Trophoblast cell (in vitro differentiated cells and primary cell): ENCODE data around the gene FTSJ3.
"Not testable (repeated sequence)": the region's sequence is repeated elsewhere in the genome, so short reads cannot be mapped to it uniquely, and the experiment has no call there.

Experiments used
- DNase-seq, 2 donors: peaks; one replicate each; pipeline ENCODE4 v3.0.0-alpha.2; 2016
- H2AFZ ChIP-seq: 2 replicates; pipeline ENCODE4 v1.6.1; 2013; ENCODE audit warnings: low read length, moderate library complexity, mild to moderate bottlenecking; ENCODE audit not compliant: insufficient read depth, poor library complexity
- H2AK5ac ChIP-seq: 2 replicates; pipeline ENCODE4 v1.6.1; 2013; ENCODE audit warnings: mild to moderate bottlenecking, low read length
- H2BK120ac ChIP-seq: 2 replicates; pipeline ENCODE4 v1.6.1; 2013; ENCODE audit warnings: low read length, mild to moderate bottlenecking, moderate library complexity; ENCODE audit not compliant: insufficient read depth, poor library complexity
- H2BK12ac ChIP-seq: 2 replicates; pipeline ENCODE4 v1.6.1; 2013; ENCODE audit warnings: mild to moderate bottlenecking, low read length, moderate library complexity
- H2BK5ac ChIP-seq: 2 replicates; pipeline ENCODE4 v1.6.1; 2013; ENCODE audit warnings: low read length, low read depth, moderate library complexity, mild to moderate bottlenecking; ENCODE audit not compliant: poor library complexity
- H3K14ac ChIP-seq: 2 replicates; pipeline ENCODE4 v1.6.1; 2013; ENCODE audit warnings: mild to moderate bottlenecking, low read length
- H3K18ac ChIP-seq: 2 replicates; pipeline ENCODE4 v1.6.1; 2013; ENCODE audit warnings: mild to moderate bottlenecking, low read length
- H3K23ac ChIP-seq: 2 replicates; pipeline ENCODE4 v1.6.1; 2013; ENCODE audit warnings: low read length
- H3K27ac ChIP-seq: 2 replicates; pipeline ENCODE4 v1.5.1; 2013; ENCODE audit warnings: low read depth, mild to moderate bottlenecking, inconsistent platforms, low read length, moderate library complexity
- H3K27me3 ChIP-seq: 2 replicates; pipeline ENCODE4 v1.6.1; 2013; ENCODE audit warnings: inconsistent platforms, mild to moderate bottlenecking, low read length, moderate library complexity; ENCODE audit not compliant: insufficient read depth
- H3K36me3 ChIP-seq, 2 experiments: 1 replicate in 1 of 2; 2 replicates in 1 of 2; pipeline ENCODE4 v1.6.1; 2013; ENCODE audit warnings: low read length in 2 of 2, mild to moderate bottlenecking in 2 of 2, moderate library complexity in 1 of 2; ENCODE audit not compliant: insufficient read depth in 2 of 2, control insufficient read depth in 1 of 2
- H3K4ac ChIP-seq: 2 replicates; pipeline ENCODE4 v1.6.1; 2013; ENCODE audit warnings: low read depth, mild to moderate bottlenecking, low read length, moderate library complexity
- H3K4me1 ChIP-seq, 2 experiments: 1 replicate in 1 of 2; 2 replicates in 1 of 2; pipeline ENCODE4 v1.6.1; 2013; ENCODE audit warnings: low read length in 2 of 2, mild to moderate bottlenecking in 2 of 2, moderate library complexity in 1 of 2; ENCODE audit not compliant: insufficient read depth in 2 of 2, control insufficient read depth in 1 of 2
- H3K4me2 ChIP-seq: 2 replicates; pipeline ENCODE4 v1.6.1; 2013; ENCODE audit warnings: inconsistent platforms, mild to moderate bottlenecking, low read length, moderate library complexity
- H3K4me3 ChIP-seq: 2 replicates; pipeline ENCODE4 v1.5.1; 2013; ENCODE audit warnings: mild to moderate bottlenecking, low read depth, low read length, inconsistent platforms
- H3K79me1 ChIP-seq: one replicate; pipeline ENCODE4 v1.6.1; 2013; ENCODE audit warnings: low read length
- H3K79me2 ChIP-seq: 2 replicates; pipeline ENCODE4 v1.6.1; 2013; ENCODE audit warnings: low read length, mild to moderate bottlenecking; ENCODE audit not compliant: control insufficient read depth, insufficient read depth, poor library complexity
- H3K9ac ChIP-seq: 2 replicates; pipeline ENCODE4 v1.6.1; 2013; ENCODE audit warnings: mild to moderate bottlenecking, low read length
- H3K9me3 ChIP-seq: 2 replicates; pipeline ENCODE4 v1.6.1; 2013; ENCODE audit warnings: low read depth, mild to moderate bottlenecking, control low read depth, inconsistent platforms, low read length; ENCODE audit not compliant: insufficient read depth
- H4K12ac ChIP-seq: 2 replicates; pipeline ENCODE4 v1.6.1; 2013; ENCODE audit warnings: low read depth, mild to moderate bottlenecking, low read length, moderate library complexity
- H4K8ac ChIP-seq: 2 replicates; pipeline ENCODE4 v1.6.1; 2013; ENCODE audit warnings: low read depth, mild to moderate bottlenecking, low read length, moderate library complexity
- H4K91ac ChIP-seq: one replicate; pipeline ENCODE4 v1.6.1; 2013; ENCODE audit warnings: low read depth, mild to moderate bottlenecking, low read length, moderate library complexity
- WGBS: extraction: QIAGEN DNeasy Blood & Tissue Kit; methylation state at CpG from one replicate; pipeline ENCODE4 v1.1.7; 2013; ENCODE audit warnings: missing lambda C conversion rate; ENCODE audit not compliant: insufficient read length, insufficient coverage; ENCODE audit errors: extremely low coverage; 5-methylcytosine and 5-hydroxymethylcytosine counted together

FTSJ3 gene

GRCh38 chr17:63859257-63859656 lies 31.8 kb upstream of the FTSJ3 start:
- Histone ChIP-seq H3K4me3 (no peak overlapping the region), H2BK12ac (no peak overlapping the region), H3K79me1 (no peaks in the 10 kb centered on the region), H3K4me1 (no peaks in the 10 kb centered on the region), H3K14ac (no peak overlapping the region), H3K4ac (no peak overlapping the region), H3K9me3 (no peaks in the 10 kb centered on the region), H3K27ac (no peak overlapping the region), H2BK5ac (no peak overlapping the region), H4K12ac (no peak overlapping the region), H3K27me3 (no peaks in the 10 kb centered on the region), H2AFZ (no peak overlapping the region), H3K4me2 (no peak overlapping the region), H3K9ac (no peak overlapping the region), H4K91ac (no peak overlapping the region), H3K79me2 (no peaks in the 10 kb centered on the region), H4K8ac (no peak overlapping the region), H2AK5ac (no peak overlapping the region), H3K18ac (no peak overlapping the region), H2BK120ac (no peak overlapping the region), H3K23ac (no peak overlapping the region), H3K36me3 (no peaks in the 10 kb centered on the region)
- no CpG with 5 or more reads among the region's 3 CpGs for WGBS
- DNase-seq: no peak

DNA sequence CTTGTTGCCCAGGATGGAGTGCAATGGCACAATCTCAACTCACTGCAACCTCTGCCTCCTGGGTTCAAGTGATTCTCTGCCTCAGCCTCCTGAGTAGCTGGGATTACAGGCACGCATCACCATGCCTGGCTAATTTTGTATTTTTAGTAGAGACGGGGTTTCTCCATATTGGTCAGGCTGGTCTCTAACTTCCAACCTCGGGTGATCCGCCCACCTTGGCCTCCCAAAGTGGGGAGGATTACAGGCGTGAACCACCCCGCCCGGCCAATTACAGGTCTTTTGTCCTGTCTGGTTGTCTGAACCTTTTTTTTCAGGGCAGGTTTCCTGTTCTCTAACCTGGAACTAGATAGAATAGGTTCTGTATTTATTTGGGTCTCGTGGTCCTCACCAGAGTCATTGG lies 29.0 kb upstream of the FTSJ3 start:
- not testable (repeated sequence) for H3K9me3 ChIP-seq, H4K8ac ChIP-seq, H2AK5ac ChIP-seq, H3K27me3 ChIP-seq, H3K79me2 ChIP-seq, H2AFZ ChIP-seq, H3K4me2 ChIP-seq, H2BK120ac ChIP-seq, H3K4me3 ChIP-seq, H3K36me3 ChIP-seq, DNase-seq, H2BK12ac ChIP-seq, H4K12ac ChIP-seq, H3K27ac ChIP-seq, H3K79me1 ChIP-seq, H3K9ac ChIP-seq, H4K91ac ChIP-seq, H3K4ac ChIP-seq, H2BK5ac ChIP-seq, H3K4me1 ChIP-seq, H3K18ac ChIP-seq, H3K14ac ChIP-seq, H3K23ac ChIP-seq
- WGBS: no CpG with 5 or more reads among the region's 8 CpGs

DNA sequence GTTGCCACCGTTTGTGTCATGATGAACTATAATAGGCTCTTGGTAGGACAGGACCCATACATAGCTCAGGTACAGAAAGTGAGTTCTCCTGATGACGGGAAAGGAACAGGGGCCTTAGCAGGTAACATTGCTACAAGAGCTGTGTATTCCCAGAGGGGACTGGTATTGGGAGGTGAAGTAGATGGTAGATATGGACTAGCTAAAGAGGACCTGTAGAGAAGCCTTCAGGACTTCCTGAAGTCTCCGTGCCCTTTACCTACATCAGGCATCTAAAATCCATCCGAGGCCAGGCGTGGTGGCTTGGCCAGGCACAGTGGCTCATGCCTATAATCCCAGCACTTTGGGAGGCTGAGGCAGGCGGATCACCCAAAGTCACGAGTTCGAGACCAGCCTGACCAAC lies 27.7 kb upstream of the FTSJ3 start:
- no peaks in the 10 kb centered on the region for H3K79me2 ChIP-seq
- no peak overlapping the region for H3K14ac ChIP-seq
- no peak overlapping the region for H3K23ac ChIP-seq
- no peak overlapping the region for H2BK5ac ChIP-seq
- no peak overlapping the region for H2AFZ ChIP-seq
- H2BK120ac ChIP-seq: no peak overlapping the region
- no peak overlapping the region for H2AK5ac ChIP-seq
- no peak overlapping the region for H3K9ac ChIP-seq
- DNase-seq: no peak
- H3K79me1 ChIP-seq: no peaks in the 10 kb centered on the region
- no peak overlapping the region for H4K91ac ChIP-seq
- H3K9me3 ChIP-seq: no peaks in the 10 kb centered on the region
- H3K4me2 ChIP-seq: no peak overlapping the region
- no peak overlapping the region for H3K18ac ChIP-seq
- H3K36me3 ChIP-seq: no peaks in the 10 kb centered on the region
- H3K4ac ChIP-seq: no peak overlapping the region
- WGBS: no CpG with 5 or more reads among the region's 8 CpGs
- no peak overlapping the region for H2BK12ac ChIP-seq
- no peak overlapping the region for H4K12ac ChIP-seq
- no peak overlapping the region for H3K27ac ChIP-seq
- H3K27me3 ChIP-seq: no peaks in the 10 kb centered on the region
- no peak overlapping the region for H3K4me3 ChIP-seq
- no peaks in the 10 kb centered on the region for H3K4me1 ChIP-seq
- H4K8ac ChIP-seq: no peak overlapping the region

DNA sequence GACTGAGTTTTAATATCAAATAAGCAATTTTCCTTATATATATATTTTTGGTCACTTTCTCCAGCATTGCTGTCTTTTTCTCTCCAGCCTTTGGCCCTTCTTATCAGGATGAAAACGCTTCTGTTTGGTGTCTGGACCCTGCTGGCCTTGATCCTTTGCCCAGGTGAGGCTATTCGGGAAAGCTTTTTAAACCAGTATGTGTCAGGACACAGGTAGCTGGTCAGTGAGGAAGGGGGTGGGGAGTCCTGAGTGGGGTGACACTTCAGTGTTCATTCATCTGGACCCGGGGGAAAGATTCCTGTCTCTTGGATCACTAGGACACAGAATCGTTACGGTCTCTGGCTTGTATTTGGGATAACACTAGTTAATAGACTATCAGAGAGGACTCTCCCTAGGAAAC lies 27.2 kb upstream of the FTSJ3 start:
- Histone ChIP-seq H2AFZ (no peak overlapping the region), H3K14ac (no peak overlapping the region), H3K4me2 (no peak overlapping the region), H3K9me3 (peaks cover under 1% of the 10 kb centered on the region), H3K36me3 (no peaks in the 10 kb centered on the region), H3K18ac (no peak overlapping the region), H2BK5ac (no peak overlapping the region), H2BK12ac (no peak overlapping the region), H4K91ac (no peak overlapping the region), H3K4ac (no peak overlapping the region), H3K23ac (no peak overlapping the region), H3K9ac (no peak overlapping the region), H3K79me2 (no peaks in the 10 kb centered on the region), H2AK5ac (no peak overlapping the region), H3K79me1 (no peaks in the 10 kb centered on the region), H3K27me3 (no peaks in the 10 kb centered on the region), H3K27ac (no peak overlapping the region), H4K12ac (no peak overlapping the region), H3K4me3 (no peak overlapping the region), H3K4me1 (no peaks in the 10 kb centered on the region), H2BK120ac (no peak overlapping the region), H4K8ac (no peak overlapping the region)
- no CpG with 5 or more reads among the region's 5 CpGs for WGBS
- DNase-seq: no peak
